ENCODE results near the gene DOCK4. TPM values are rescaled to one million over a fixed set of nuclear protein-coding genes. Genes with fewer than 3 reads are reported as not detected.

DOCK4 gene
- total and polyA plus RNA-seq, 2 of the 8 experiments (the other 6 are each of a cell fraction or from before 2014, with no cell fraction given) = 5.1 to 23.6 TPM

- Histone ChIP-seq H3K23ac (ENCODE audit: insufficient read length) (no peak overlapping the region), H3K4me1 (replicated peaks in 1 of 4; ENCODE audit: control insufficient read depth in 3 of 4, insufficient read depth in 4 of 4, low read length in 3 of 4) (peaks cover 0 to 5% (median 2%) of the 10 kb centered on the region in 4 experiments; a peak in 4 of 7 replicates), H4K5ac (ENCODE audit: insufficient read length, low read depth, low read length) (no peak overlapping the region), H2AK5ac (ENCODE audit: low read depth, low read length) (no peak overlapping the region), H4K91ac (replicated peaks; ENCODE audit: insufficient read length, low read length) (no peak overlapping the region), H3K56ac (replicated peaks; ENCODE audit: insufficient read length, low read depth, low read length) (no peak overlapping the region), H2BK120ac (replicated peaks; ENCODE audit: low read depth, low read length) (no peak overlapping the region), H3K4me2 (ENCODE audit: insufficient read depth in 1 of 2, low read depth in 2 of 2, low read length in 2 of 2) (no peak overlapping the region), H3K18ac (ENCODE audit: extremely low read depth, low read length) (no peak overlapping the region), H4K8ac (ENCODE audit: extremely low read depth, insufficient read depth, low read length) (no peak overlapping the region), H2BK15ac (ENCODE audit: low read length) (no peak overlapping the region), H3K79me1 (ENCODE audit: low read depth, low read length) (no peaks in the 10 kb centered on the region), H3K27ac (ENCODE audit: low read depth, low read length) (no peak overlapping the region), H3K23me2 (ENCODE audit: low read depth, low read length) (no peaks in the 10 kb centered on the region), H3K79me2 (ENCODE audit: control insufficient read depth in 1 of 2, insufficient read depth in 2 of 2, low read length in 2 of 2) (no peaks in the 10 kb centered on the region), H2AFZ (ENCODE audit: low read length) (no peak overlapping the region), H2BK20ac (ENCODE audit: low read length) (no peak overlapping the region), H3K4ac (replicated peaks; ENCODE audit: insufficient read length, low read depth, low read length) (no peak overlapping the region), H3K9me3 (ENCODE audit: insufficient read depth in 2 of 2, low read depth in 1 of 2, low read length in 1 of 2) (0 out of 4 replicates have a peak, but pooled peaks cover 0 to 3% of the 10 kb centered on the region in 2 experiments), H3K14ac (ENCODE audit: insufficient read length) (no peak overlapping the region), H3K36me3 (ENCODE audit: control insufficient read depth in 2 of 4, insufficient read depth in 4 of 4, low read length in 3 of 4) (no peaks in the 10 kb centered on the region), H4K20me1 (replicated peaks in 1 of 2; ENCODE audit: control insufficient read depth in 1 of 2, insufficient read depth in 2 of 2, low read length in 2 of 2) (no peaks in the 10 kb centered on the region), H3K27me3 (replicated peaks in 1 of 4; ENCODE audit: control insufficient read depth in 3 of 4, extremely low read depth in 1 of 4, insufficient read depth in 3 of 4, low read length in 3 of 4) (no peaks in the 10 kb centered on the region), H2BK5ac (ENCODE audit: low read depth, low read length) (no peak overlapping the region), H2BK12ac (ENCODE audit: low read depth, low read length) (no peak overlapping the region), H3K4me3 (ENCODE audit: extremely low read depth in 1 of 4, insufficient read depth in 2 of 4, low read depth in 3 of 4, low read length in 4 of 4) (no peak overlapping the region), H3K9ac (replicated peaks in 1 of 4; ENCODE audit: extremely low read depth in 1 of 4, low read depth in 3 of 4, low read length in 3 of 4) (no peak overlapping the region)
- WGBS, 2 experiments (ENCODE audit: extremely low coverage in 1 of 2, insufficient coverage in 1 of 2, insufficient read length in 1 of 2, insufficient replicate concordance in 2 of 2, low coverage in 1 of 2, low lambda C conversion rate in 2 of 2, missing lambda C conversion rate in 1 of 2) = 95% methylated on average over 1 of the region's 1 CpG; no CpG with 5 or more reads in 1 of the 2 experiments
- TF ChIP-seq SP4 (IDR thresholded peaks at IDR 0.05; ENCODE audit: low read length) (no peak), POLR2AphosphoS5 (IDR thresholded peaks at IDR 0.05; ENCODE audit: low read depth, low read length) (no peak), KDM5A (IDR thresholded peaks at IDR 0.05; ENCODE audit: low read length) (no peak), POU5F1 (IDR thresholded peaks at IDR 0.05; ENCODE audit: low read depth, low read length) (no peak), CEBPB (IDR thresholded peaks at IDR 0.05; ENCODE audit: low read depth, low read length) (no peak), ATF2 (IDR thresholded peaks at IDR 0.05; ENCODE audit: low read length) (no peak), RNF2 (IDR thresholded peaks at IDR 0.05; ENCODE audit: borderline replicate concordance, low read depth, low read length, missing control alignments, poor library complexity, severe bottlenecking) (no peak), SP1 (IDR thresholded peaks at IDR 0.05; ENCODE audit: low read depth, low read length) (no peak), CHD2 (IDR thresholded peaks at IDR 0.05; ENCODE audit: low read length) (no peak)
- ChIA-PET POLR2A (ENCODE audit: partially characterized antibody) (no interaction called here), CTCF (ENCODE audit: partially characterized antibody) (interaction anchor here (1.7 kb wide), 1 partner anchor 12 kb away, joined by 3 read pairs; no protein-coding TSS in a partner anchor)
- DNase-seq (ENCODE audit: low read depth in 1 of 2, low spot score in 2 of 2) (no peak), FAIRE-seq (no peak)
Observed at GRCh38 chr7:112052498-112052897, 153.7 kb downstream of the DOCK4 start.

All from H1 (cell line).